Vagina (tissue), 2 donors: Measurements from ENCODE around the gene CGB7.

Source experiments
- POLR2AphosphoS5 ChIP-seq, 2 donors: sonication (generic); formaldehyde crosslinking; IDR thresholded peaks; one replicate each; pipeline ENCODE4 v1.9.0; 2017; ENCODE audit warnings: antibody characterized with exemption in 2 of 2, mild to moderate bottlenecking in 2 of 2, low read depth in 1 of 2; ENCODE audit not compliant: insufficient read depth in 1 of 2
- TF ChIP-seq, protein P1 (sequence below), 3 experiments: fragments of 450-650 bp in 2 of 3; fragments of 200-600 bp in 1 of 3; sonication (generic) in 1 of 3; IDR thresholded peaks; one replicate each; pipeline ENCODE4 v1.5.1; 2017 to 2019; ENCODE audit warnings: antibody characterized with exemption in 3 of 3, mild to moderate bottlenecking in 2 of 3, moderate library complexity in 2 of 3

DNA sequence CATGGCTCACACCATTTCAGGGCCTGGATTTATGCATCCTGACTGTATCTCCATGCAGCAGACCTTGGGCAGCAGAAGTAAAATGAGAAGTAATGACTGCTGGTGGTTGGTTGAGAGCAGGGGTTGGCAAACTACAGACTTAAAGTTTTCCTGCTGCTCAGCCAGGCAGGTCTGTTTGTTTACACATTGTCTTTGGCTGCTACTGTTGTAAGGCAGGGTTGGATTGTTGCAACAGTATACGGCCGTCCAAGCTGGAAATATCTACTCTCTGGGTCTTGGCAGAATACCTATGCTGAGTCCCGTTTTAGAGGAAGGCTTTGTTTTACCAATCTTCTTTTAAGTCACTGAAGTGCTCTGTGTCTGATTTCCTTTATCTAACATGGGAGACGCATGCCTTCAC lies 41.2 kb upstream of the CGB7 start:
- TF ChIP-seq, protein P1, sequence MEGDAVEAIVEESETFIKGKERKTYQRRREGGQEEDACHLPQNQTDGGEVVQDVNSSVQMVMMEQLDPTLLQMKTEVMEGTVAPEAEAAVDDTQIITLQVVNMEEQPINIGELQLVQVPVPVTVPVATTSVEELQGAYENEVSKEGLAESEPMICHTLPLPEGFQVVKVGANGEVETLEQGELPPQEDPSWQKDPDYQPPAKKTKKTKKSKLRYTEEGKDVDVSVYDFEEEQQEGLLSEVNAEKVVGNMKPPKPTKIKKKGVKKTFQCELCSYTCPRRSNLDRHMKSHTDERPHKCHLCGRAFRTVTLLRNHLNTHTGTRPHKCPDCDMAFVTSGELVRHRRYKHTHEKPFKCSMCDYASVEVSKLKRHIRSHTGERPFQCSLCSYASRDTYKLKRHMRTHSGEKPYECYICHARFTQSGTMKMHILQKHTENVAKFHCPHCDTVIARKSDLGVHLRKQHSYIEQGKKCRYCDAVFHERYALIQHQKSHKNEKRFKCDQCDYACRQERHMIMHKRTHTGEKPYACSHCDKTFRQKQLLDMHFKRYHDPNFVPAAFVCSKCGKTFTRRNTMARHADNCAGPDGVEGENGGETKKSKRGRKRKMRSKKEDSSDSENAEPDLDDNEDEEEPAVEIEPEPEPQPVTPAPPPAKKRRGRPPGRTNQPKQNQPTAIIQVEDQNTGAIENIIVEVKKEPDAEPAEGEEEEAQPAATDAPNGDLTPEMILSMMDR (IDR thresholded peaks at IDR 0.05): no peak
- no peak for TF ChIP-seq POLR2AphosphoS5 (IDR thresholded peaks at IDR 0.05; ENCODE audit: insufficient read depth in 1 of 2, low read depth in 1 of 2)
